GM23338 (cell line): Measurements from ENCODE around the gene RS1.

Experiments
- EZH2 ChIP-seq: fragments of 200-600 bp; sonication (generic); IDR thresholded peaks from one replicate; pipeline ENCODE4 v1.8.0; 2017; ENCODE audit warnings: antibody characterized with exemption, mild to moderate bottlenecking, low read depth; ENCODE audit not compliant: unreplicated experiment
- EZH2phosphoT487 ChIP-seq: fragments of 200-600 bp; sonication (generic); IDR thresholded peaks from one replicate; pipeline ENCODE4 v1.8.1; 2018; ENCODE audit warnings: antibody characterized with exemption; ENCODE audit not compliant: unreplicated experiment
- POLR2AphosphoS5 ChIP-seq: IDR thresholded peaks from 2 replicates; pipeline ENCODE4 v1.6.1; 2016; ENCODE audit warnings: antibody characterized with exemption, low read depth
- ZNF114 ChIP-seq: fragments of 250-450 bp; sonication (Bioruptor Pico); IDR thresholded peaks from 2 replicates; pipeline ENCODE4 v1.5.0; 2020; ENCODE audit warnings: mild to moderate bottlenecking, moderate library complexity
- ZNF331 ChIP-seq: fragments of 250-450 bp; sonication (Bioruptor Pico); IDR thresholded peaks from 2 replicates; pipeline ENCODE4 v1.5.0; 2020; ENCODE audit warnings: low read depth, mild to moderate bottlenecking, moderate library complexity
- TF ChIP-seq, protein P1 (sequence below), 2 experiments: fragments of 200-600 bp in 1 of 2; sonication (generic) in 1 of 2; conservative IDR thresholded peaks; 2 replicates each; pipeline versions ENCODE4 v1.5.1 to v1.6.1; 2016 to 2017; ENCODE audit warnings: antibody characterized with exemption in 2 of 2, low read depth in 2 of 2, mild to moderate bottlenecking in 2 of 2, moderate library complexity in 1 of 2
- TF ChIP-seq, protein P2 (sequence below): IDR thresholded peaks from one replicate; pipeline ENCODE4 v1.6.1; 2018; ENCODE audit warnings: antibody characterized with exemption; ENCODE audit not compliant: unreplicated experiment

DNA sequence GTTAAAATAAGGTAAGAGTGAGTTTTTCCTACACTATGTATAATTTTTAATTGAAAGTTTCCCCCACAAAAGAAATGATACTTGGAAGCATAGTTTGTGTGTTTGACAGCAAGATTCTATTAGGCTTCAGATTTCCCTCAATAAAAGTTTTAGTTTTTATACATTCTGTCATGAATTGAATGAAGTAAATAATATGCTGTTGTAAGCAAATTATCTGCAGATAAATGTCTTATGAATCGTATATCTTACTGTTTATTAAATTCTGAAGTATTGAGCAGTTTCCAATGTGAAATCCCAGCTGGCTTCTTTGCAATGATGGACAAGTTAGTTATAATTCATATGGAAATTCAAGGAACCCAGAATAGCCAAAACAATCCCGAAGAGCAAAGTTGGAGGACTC, 33.5 kb downstream of the RS1 start:
- TF ChIP-seq POLR2AphosphoS5, result no peak
- no peak for TF ChIP-seq ZNF114 (CRISPR knock-in tag)
- TF ChIP-seq, protein P1, sequence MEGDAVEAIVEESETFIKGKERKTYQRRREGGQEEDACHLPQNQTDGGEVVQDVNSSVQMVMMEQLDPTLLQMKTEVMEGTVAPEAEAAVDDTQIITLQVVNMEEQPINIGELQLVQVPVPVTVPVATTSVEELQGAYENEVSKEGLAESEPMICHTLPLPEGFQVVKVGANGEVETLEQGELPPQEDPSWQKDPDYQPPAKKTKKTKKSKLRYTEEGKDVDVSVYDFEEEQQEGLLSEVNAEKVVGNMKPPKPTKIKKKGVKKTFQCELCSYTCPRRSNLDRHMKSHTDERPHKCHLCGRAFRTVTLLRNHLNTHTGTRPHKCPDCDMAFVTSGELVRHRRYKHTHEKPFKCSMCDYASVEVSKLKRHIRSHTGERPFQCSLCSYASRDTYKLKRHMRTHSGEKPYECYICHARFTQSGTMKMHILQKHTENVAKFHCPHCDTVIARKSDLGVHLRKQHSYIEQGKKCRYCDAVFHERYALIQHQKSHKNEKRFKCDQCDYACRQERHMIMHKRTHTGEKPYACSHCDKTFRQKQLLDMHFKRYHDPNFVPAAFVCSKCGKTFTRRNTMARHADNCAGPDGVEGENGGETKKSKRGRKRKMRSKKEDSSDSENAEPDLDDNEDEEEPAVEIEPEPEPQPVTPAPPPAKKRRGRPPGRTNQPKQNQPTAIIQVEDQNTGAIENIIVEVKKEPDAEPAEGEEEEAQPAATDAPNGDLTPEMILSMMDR (conservative IDR thresholded peaks at IDR 0.05; ENCODE audit: low read depth in 2 of 2), result no peak
- TF ChIP-seq EZH2, result no peak
- no peak for TF ChIP-seq EZH2phosphoT487
- TF ChIP-seq ZNF331 (CRISPR knock-in tag), result no peak
- TF ChIP-seq, protein P2, sequence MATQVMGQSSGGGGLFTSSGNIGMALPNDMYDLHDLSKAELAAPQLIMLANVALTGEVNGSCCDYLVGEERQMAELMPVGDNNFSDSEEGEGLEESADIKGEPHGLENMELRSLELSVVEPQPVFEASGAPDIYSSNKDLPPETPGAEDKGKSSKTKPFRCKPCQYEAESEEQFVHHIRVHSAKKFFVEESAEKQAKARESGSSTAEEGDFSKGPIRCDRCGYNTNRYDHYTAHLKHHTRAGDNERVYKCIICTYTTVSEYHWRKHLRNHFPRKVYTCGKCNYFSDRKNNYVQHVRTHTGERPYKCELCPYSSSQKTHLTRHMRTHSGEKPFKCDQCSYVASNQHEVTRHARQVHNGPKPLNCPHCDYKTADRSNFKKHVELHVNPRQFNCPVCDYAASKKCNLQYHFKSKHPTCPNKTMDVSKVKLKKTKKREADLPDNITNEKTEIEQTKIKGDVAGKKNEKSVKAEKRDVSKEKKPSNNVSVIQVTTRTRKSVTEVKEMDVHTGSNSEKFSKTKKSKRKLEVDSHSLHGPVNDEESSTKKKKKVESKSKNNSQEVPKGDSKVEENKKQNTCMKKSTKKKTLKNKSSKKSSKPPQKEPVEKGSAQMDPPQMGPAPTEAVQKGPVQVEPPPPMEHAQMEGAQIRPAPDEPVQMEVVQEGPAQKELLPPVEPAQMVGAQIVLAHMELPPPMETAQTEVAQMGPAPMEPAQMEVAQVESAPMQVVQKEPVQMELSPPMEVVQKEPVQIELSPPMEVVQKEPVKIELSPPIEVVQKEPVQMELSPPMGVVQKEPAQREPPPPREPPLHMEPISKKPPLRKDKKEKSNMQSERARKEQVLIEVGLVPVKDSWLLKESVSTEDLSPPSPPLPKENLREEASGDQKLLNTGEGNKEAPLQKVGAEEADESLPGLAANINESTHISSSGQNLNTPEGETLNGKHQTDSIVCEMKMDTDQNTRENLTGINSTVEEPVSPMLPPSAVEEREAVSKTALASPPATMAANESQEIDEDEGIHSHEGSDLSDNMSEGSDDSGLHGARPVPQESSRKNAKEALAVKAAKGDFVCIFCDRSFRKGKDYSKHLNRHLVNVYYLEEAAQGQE, result no peak
